Pericardium fibroblast (primary cell): ENCODE data around the gene SCEL. TPM values are rescaled to one million over a fixed set of nuclear protein-coding genes. Genes with fewer than 3 reads are reported as not detected.

Source experiments
- total RNA-seq: library from RNA; depleted of rRNA; stranded (reverse); fragments of >200 nt; gene quantifications from 2 replicates; pipeline ENCODE4 v1.2.3, GENCODE V29; 2015

Gene SCEL, protein sequence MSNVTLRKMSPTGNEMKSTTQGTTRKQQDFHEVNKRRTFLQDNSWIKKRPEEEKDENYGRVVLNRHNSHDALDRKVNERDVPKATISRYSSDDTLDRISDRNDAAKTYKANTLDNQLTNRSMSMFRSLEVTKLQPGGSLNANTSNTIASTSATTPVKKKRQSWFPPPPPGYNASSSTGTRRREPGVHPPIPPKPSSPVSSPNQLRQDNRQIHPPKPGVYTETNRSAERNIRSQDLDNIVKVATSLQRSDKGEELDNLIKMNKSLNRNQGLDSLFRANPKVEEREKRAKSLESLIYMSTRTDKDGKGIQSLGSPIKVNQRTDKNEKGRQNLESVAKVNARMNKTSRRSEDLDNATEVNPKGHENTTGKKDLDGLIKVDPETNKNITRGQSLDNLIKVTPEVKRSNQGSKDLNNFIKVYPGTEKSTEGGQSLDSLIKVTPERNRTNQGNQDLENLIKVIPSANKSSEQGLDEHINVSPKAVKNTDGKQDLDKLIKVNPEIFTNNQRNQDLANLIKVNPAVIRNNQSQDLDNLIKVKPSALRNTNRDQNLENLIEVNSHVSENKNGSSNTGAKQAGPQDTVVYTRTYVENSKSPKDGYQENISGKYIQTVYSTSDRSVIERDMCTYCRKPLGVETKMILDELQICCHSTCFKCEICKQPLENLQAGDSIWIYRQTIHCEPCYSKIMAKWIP
- total RNA-seq: under 0.01 TPM in 1 of 2 replicates, not detected in the other

GRCh38 chr13:77535448-77535847, at the start of gene SCEL:
SCEL (plus strand) TSS chr13:77535706; CDS start chr13:77555876, 20,170 bp downstream.

Other genes starting within 250 kb of the SCEL start
- gene MYCBP2, start 208.6 kb upstream of the SCEL start, total RNA-seq: 42.8 and 54.2 TPM in 2 replicates
- gene SLAIN1, start 162.0 kb downstream of the SCEL start, total RNA-seq: not detected in 2 replicates